K562 (cell line): ENCODE results near the gene GIGYF2. TPM values are rescaled to one million over a fixed set of nuclear protein-coding genes. Genes with fewer than 3 reads are reported as not detected.

Source experiments
- ATAC-seq: fragments of 200-7000 bp; cut with Tn5 transposase; 3 replicates; pipeline ENCODE4 v1.9.1; 2020; ENCODE audit warnings: moderate library complexity
- BruUV-seq: library from RNA; stranded (reverse); fragments of 400-500 nt; replicated peaks from 2 replicates; lab custom pipeline; 2021; lab: Mats Ljungman, UMichigan
- CTCF ChIA-PET: fragments of 300-600 bp; formaldehyde crosslinking; extraction: SDS; loops from one replicate; lab custom pipeline; 2021; ENCODE audit warnings: low intra/inter-chr PET ratio; lab: Yijun Ruan, JAX
- POLR2A ChIA-PET: fragments of 300-600, 350-650 bp; sonication (Branson Sonifier 250); formaldehyde crosslinking; extraction: SDS; loops from one replicate; lab custom pipeline; 2021; ENCODE audit warnings: antibody characterized with exemption, inconsistent platforms; lab: Yijun Ruan, JAX
- DNase-seq, 4 experiments: peaks; one replicate each; pipeline versions ENCODE4 v3.0.0 to v3.0.0-alpha.2; 2011 to 2018; ENCODE audit warnings: low spot score in 3 of 4, mixed read lengths in 3 of 4; ENCODE audit errors: extremely low read depth in 1 of 4
- FAIRE-seq: peaks from 2 replicates; lab custom pipeline; 2011; peaks lifted over from hg19 to GRCh38; lab: Jason Lieb, UNC
- H2AFZ ChIP-seq: 2 replicates; pipeline ENCODE4 v1.6.0; 2011; ENCODE audit warnings: low read depth, low read length, control low read depth, inconsistent platforms
- H3K27ac ChIP-seq: fragments of 200-600 bp; 3 replicates; pipeline ENCODE4 v1.8.0; 2011; ENCODE audit warnings: low read depth, mild to moderate bottlenecking, control low read depth, inconsistent platforms, low read length, moderate library complexity, mixed read lengths; ENCODE audit errors: extremely low read depth
- H3K27me3 ChIP-seq, 2 experiments: fragments of 300-600 bp in 1 of 2; 2 replicates in 1 of 2; 3 replicates in 1 of 2; pipeline versions ENCODE4 v1.6.0 to v1.8.0; 2011; ENCODE audit warnings: inconsistent platforms in 2 of 2, low read length in 2 of 2, mild to moderate bottlenecking in 1 of 2, mixed read lengths in 1 of 2, moderate library complexity in 1 of 2; ENCODE audit not compliant: control insufficient read depth in 2 of 2, insufficient read depth in 2 of 2
- H3K36me3 ChIP-seq: fragments of 300-600 bp; 3 replicates; pipeline ENCODE4 v1.8.0; 2011; ENCODE audit warnings: mild to moderate bottlenecking, low read length, inconsistent platforms; ENCODE audit not compliant: control insufficient read depth, insufficient read depth
- H3K4me1 ChIP-seq, 2 experiments: fragments of 200-600 bp in 1 of 2; replicated peaks in 1 of 2; 2 replicates in 1 of 2; 3 replicates in 1 of 2; pipeline versions ENCODE4 v1.5.1 to v1.8.0; 2011; ENCODE audit warnings: inconsistent platforms in 2 of 2, low read length in 2 of 2, mild to moderate bottlenecking in 1 of 2, mixed read lengths in 1 of 2, moderate library complexity in 1 of 2; ENCODE audit not compliant: control insufficient read depth in 2 of 2, insufficient read depth in 2 of 2
- H3K4me2 ChIP-seq: 2 replicates; pipeline ENCODE4 v1.6.1; 2011; ENCODE audit warnings: low read length, control low read depth, inconsistent platforms, mixed read lengths; ENCODE audit not compliant: insufficient read depth
- H3K4me3 ChIP-seq: fragments of 200-600 bp; sonication (generic), shearing (Covaris generic); 2 replicates; pipeline ENCODE4 v1.5.1; 2016; ENCODE audit warnings: control low read depth, inconsistent platforms
- H3K79me2 ChIP-seq: fragments of 200-600 bp; 3 replicates; pipeline ENCODE4 v1.8.0; 2011; ENCODE audit warnings: low read length, inconsistent platforms; ENCODE audit not compliant: control insufficient read depth, insufficient read depth
- H3K9ac ChIP-seq, 2 experiments: 2 replicates each; pipeline versions ENCODE4 v1.6.0 to v1.6.1; 2011; ENCODE audit warnings: low read depth in 2 of 2, low read length in 2 of 2, control low read depth in 1 of 2, inconsistent platforms in 1 of 2, mild to moderate bottlenecking in 1 of 2, mixed read lengths in 1 of 2; ENCODE audit not compliant: insufficient read depth in 1 of 2
- H3K9me1 ChIP-seq: one replicate; pipeline ENCODE4 v1.6.0; 2011; ENCODE audit warnings: inconsistent platforms, mild to moderate bottlenecking, low read length, moderate library complexity; ENCODE audit not compliant: control insufficient read depth, insufficient read depth
- H3K9me3 ChIP-seq: replicated peaks from 2 replicates; pipeline ENCODE4 v1.5.1; 2011; ENCODE audit warnings: low read depth, low read length, inconsistent platforms; ENCODE audit not compliant: control insufficient read depth, insufficient read depth
- H4K20me1 ChIP-seq: replicated peaks from 2 replicates; pipeline ENCODE4 v1.6.1; 2011; ENCODE audit warnings: low read length, inconsistent platforms, mixed read lengths; ENCODE audit not compliant: control insufficient read depth, insufficient read depth
- BACH1 ChIP-seq: fragments of 200-800 bp; sonication (Bioruptor generic); IDR thresholded peaks from 2 replicates; pipeline ENCODE4 v1.6.1; 2016; ENCODE audit warnings: missing genetic modification characterization, missing compliant biosample characterization
- BRD4 ChIP-seq: fragments of 200-600 bp; sonication (generic); IDR thresholded peaks from 2 replicates; pipeline ENCODE4 v1.6.1; 2017; ENCODE audit warnings: inconsistent platforms
- CHAMP1 ChIP-seq: fragments of 450-650 bp; IDR thresholded peaks from 2 replicates; pipeline ENCODE4 v1.6.1; 2016; ENCODE audit warnings: mild to moderate bottlenecking
- E2F3 ChIP-seq: fragments of 250-450 bp; sonication (Bioruptor Pico); IDR thresholded peaks from 2 replicates; pipeline ENCODE4 v1.4.0; 2020; ENCODE audit warnings: mild to moderate bottlenecking
- FOXJ3 ChIP-seq: sonication (generic); formaldehyde crosslinking; IDR thresholded peaks from 2 replicates; pipeline ENCODE4 v1.4.0; 2020; ENCODE audit warnings: mild to moderate bottlenecking, missing genetic modification reagents
- FOXP1 ChIP-seq: sonication (generic); formaldehyde crosslinking; IDR thresholded peaks from 2 replicates; pipeline ENCODE4 v1.8.0; 2022; ENCODE audit warnings: mild to moderate bottlenecking, missing genetic modification reagents
- NFE2L1 ChIP-seq: fragments of 450-650 bp; IDR thresholded peaks from 2 replicates; pipeline ENCODE4 v1.6.1; 2016; ENCODE audit warnings: missing genetic modification characterization, low read depth, mild to moderate bottlenecking, missing compliant biosample characterization, moderate library complexity, borderline replicate concordance
- PHB ChIP-seq: fragments of 250-450 bp; sonication (Bioruptor Pico); IDR thresholded peaks from 2 replicates; pipeline ENCODE4 v1.5.0; 2021
- ZNF507 ChIP-seq: conservative IDR thresholded peaks from 2 replicates; pipeline ENCODE4 v1.6.1; 2017; ENCODE audit warnings: missing genetic modification characterization, missing compliant biosample characterization
- ZSCAN32 ChIP-seq: fragments of 450-650 bp; formaldehyde crosslinking; IDR thresholded peaks from 2 replicates; pipeline ENCODE4 v1.4.0; 2020; ENCODE audit warnings: mild to moderate bottlenecking, moderate library complexity
- WGBS: fragments of 100-300 bp; shearing (Covaris generic); methylation state at CpG from one replicate; pipeline ENCODE4 v1.1.6; 2016; ENCODE audit warnings: low coverage, mixed read lengths; ENCODE audit not compliant: insufficient coverage; ENCODE audit errors: missing lambda C conversion rate; 5-methylcytosine and 5-hydroxymethylcytosine counted together
- in situ Hi-C: fragments of 300-500 bp; cut with MboI; formaldehyde crosslinking; loops from 4 replicates; pipeline ENCODE4 v1.15.0; 2018; ENCODE audit warnings: inconsistent platforms, mixed read lengths
- intact Hi-C: fragments of 100-400 bp; cut with micrococcal nuclease; formaldehyde crosslinking; loops from 2 replicates; pipeline ENCODE4 v1.14.2; 2022
- polyA plus RNA-seq, 8 experiments: library from polyadenylated mRNA; depleted of rRNA in 4 of 8; stranded (reverse) in 5 of 8; unstranded in 3 of 8; fragments of >200 nt; fragmentation: Nextera tagmentation in 2 of 8; fragmentation: Illumina TruSeq in 1 of 8; extraction: Ambion mirVana in 2 of 8; extraction: Trizol in 1 of 8; gene quantifications; 2 replicates each; pipeline versions ENCODE4 v1.2.1 to v1.2.3, GENCODE V29; 2011 to 2014; ENCODE audit warnings: inconsistent platforms in 1 of 8, missing spikeins in 1 of 8
- total RNA-seq, 7 experiments: library from RNA; depleted of rRNA in 6 of 7; stranded (reverse); fragments of >200 nt in 6 of 7; fragmentation: Illumina TruSeq in 2 of 7; extraction: Trizol in 2 of 7; gene quantifications; 2 replicates each; pipeline versions ENCODE4 v1.2.1 to v1.2.3, GENCODE V29; 2011 to 2021; ENCODE audit warnings: low replicate concordance in 1 of 7
- TF ChIP-seq, protein P1 (sequence below): fragments of 450-650 bp; IDR thresholded peaks from 2 replicates; pipeline ENCODE4 v1.6.1; 2017; ENCODE audit warnings: antibody characterized with exemption
- TF ChIP-seq, protein P2 (sequence below): fragments of 450-650 bp; formaldehyde crosslinking; IDR thresholded peaks from 2 replicates; pipeline ENCODE4 v1.4.0; 2022; ENCODE audit warnings: missing genetic modification characterization
- TF ChIP-seq, protein P3 (sequence below): sonication (generic); formaldehyde crosslinking; IDR thresholded peaks from 2 replicates; pipeline ENCODE4 v1.8.1; 2022; ENCODE audit warnings: missing genetic modification reagents

GIGYF2 gene
- total and polyA plus RNA-seq, 9 of the 15 experiments (the other 6 are each of a cell fraction or from before 2014, with no cell fraction given) = 12.7 to 52.7 (median 34.9) TPM

GRCh38 chr2:232723027-232723426 lies 25.9 kb downstream of the GIGYF2 start:
- TF ChIP-seq FOXJ3 (CRISPR knock-in tag) = no peak
- TF ChIP-seq BRD4 = no peak
- TF ChIP-seq, protein P1, sequence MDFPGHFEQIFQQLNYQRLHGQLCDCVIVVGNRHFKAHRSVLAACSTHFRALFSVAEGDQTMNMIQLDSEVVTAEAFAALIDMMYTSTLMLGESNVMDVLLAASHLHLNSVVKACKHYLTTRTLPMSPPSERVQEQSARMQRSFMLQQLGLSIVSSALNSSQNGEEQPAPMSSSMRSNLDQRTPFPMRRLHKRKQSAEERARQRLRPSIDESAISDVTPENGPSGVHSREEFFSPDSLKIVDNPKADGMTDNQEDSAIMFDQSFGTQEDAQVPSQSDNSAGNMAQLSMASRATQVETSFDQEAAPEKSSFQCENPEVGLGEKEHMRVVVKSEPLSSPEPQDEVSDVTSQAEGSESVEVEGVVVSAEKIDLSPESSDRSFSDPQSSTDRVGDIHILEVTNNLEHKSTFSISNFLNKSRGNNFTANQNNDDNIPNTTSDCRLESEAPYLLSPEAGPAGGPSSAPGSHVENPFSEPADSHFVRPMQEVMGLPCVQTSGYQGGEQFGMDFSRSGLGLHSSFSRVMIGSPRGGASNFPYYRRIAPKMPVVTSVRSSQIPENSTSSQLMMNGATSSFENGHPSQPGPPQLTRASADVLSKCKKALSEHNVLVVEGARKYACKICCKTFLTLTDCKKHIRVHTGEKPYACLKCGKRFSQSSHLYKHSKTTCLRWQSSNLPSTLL = no peak
- no peak for TF ChIP-seq PHB
- TF ChIP-seq, protein P2, sequence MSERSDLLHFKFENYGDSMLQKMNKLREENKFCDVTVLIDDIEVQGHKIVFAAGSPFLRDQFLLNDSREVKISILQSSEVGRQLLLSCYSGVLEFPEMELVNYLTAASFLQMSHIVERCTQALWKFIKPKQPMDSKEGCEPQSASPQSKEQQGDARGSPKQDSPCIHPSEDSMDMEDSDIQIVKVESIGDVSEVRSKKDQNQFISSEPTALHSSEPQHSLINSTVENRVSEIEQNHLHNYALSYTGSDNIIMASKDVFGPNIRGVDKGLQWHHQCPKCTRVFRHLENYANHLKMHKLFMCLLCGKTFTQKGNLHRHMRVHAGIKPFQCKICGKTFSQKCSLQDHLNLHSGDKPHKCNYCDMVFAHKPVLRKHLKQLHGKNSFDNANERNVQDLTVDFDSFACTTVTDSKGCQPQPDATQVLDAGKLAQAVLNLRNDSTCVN (CRISPR knock-in tag) = no peak
- no peak for TF ChIP-seq ZNF507
- TF ChIP-seq, protein P3, sequence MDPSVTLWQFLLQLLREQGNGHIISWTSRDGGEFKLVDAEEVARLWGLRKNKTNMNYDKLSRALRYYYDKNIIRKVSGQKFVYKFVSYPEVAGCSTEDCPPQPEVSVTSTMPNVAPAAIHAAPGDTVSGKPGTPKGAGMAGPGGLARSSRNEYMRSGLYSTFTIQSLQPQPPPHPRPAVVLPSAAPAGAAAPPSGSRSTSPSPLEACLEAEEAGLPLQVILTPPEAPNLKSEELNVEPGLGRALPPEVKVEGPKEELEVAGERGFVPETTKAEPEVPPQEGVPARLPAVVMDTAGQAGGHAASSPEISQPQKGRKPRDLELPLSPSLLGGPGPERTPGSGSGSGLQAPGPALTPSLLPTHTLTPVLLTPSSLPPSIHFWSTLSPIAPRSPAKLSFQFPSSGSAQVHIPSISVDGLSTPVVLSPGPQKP (CRISPR knock-in tag) = no peak
- TF ChIP-seq ZSCAN32 (CRISPR knock-in tag) = no peak
- no peak for TF ChIP-seq FOXP1 (CRISPR knock-in tag)
- TF ChIP-seq E2F3 (CRISPR knock-in tag) = no peak
- TF ChIP-seq BACH1 (tag) = no peak
- no peak for TF ChIP-seq CHAMP1
- TF ChIP-seq NFE2L1 (tag) = no peak
- TF ChIP-seq, all 486 proteins: peak for 0
- peaks cover 66% of the 10 kb centered on the region for H3K36me3 ChIP-seq

More at GRCh38 chr2:232723027-232723426, 25.9 kb downstream of the GIGYF2 start:
- H3K27me3 ChIP-seq = no peaks in the 10 kb centered on the region
- no peak overlapping the region for H2AFZ ChIP-seq
- intact Hi-C loops = no loop called here
- no peaks in the 10 kb centered on the region for H4K20me1 ChIP-seq
- no peak overlapping the region for H3K4me2 ChIP-seq
- no peak overlapping the region for H3K9ac ChIP-seq
- peaks cover 63% of the 10 kb centered on the region for H3K79me2 ChIP-seq
- H3K4me3 ChIP-seq = no peak overlapping the region
- ChIA-PET POLR2A (interaction anchor here (1.2 kb wide), 1 partner anchor 8 kb away, joined by 3 read pairs; no protein-coding TSS in a partner anchor), CTCF (no interaction called here)
- H3K27ac ChIP-seq = no peak overlapping the region
- DNase-seq (no peak), FAIRE-seq (no peak), ATAC-seq (no peak)
- WGBS = 100% methylated on average over 1 of the region's 1 CpG
- in situ Hi-C loops = no loop called here
- H3K9me3 ChIP-seq = no peaks in the 10 kb centered on the region
- H3K9me1 ChIP-seq = peaks cover 2% of the 10 kb centered on the region
- H3K4me1 ChIP-seq = no peaks in the 10 kb centered on the region
- BruUV-seq = no TSS peak
